ENCODE measurements around the gene PPP1R14C. TPM values are rescaled to one million over a fixed set of nuclear protein-coding genes. Genes with fewer than 3 reads are reported as not detected.

PPP1R14C gene
- total RNA-seq, 4 donors from 2014 or later = 2.1 to 2.9 TPM; not detected in 2

GRCh38 chr6:150266309-150266708, 123.5 kb downstream of the PPP1R14C start:
- Histone ChIP-seq H3K9me3 (no peaks in the 10 kb centered on the region), H3K4me1 (no peaks in the 10 kb centered on the region), H3K27ac (no peak overlapping the region), H3K4me3 (no peak overlapping the region), H3K27me3 (no peaks in the 10 kb centered on the region), H3K36me3 (no peaks in the 10 kb centered on the region)
- no peak for TF ChIP-seq POLR2A (IDR thresholded peaks at IDR 0.05)
- TF ChIP-seq CTCF (IDR thresholded peaks at IDR 0.05) = no peak
- intact Hi-C loops (cut with DNase I; ENCODE audit: low total_unique reads) = no loop called here
- DNase-seq = no peak

GRCh38 chr6:150266963-150267685, 124.3 kb downstream of the PPP1R14C start:
- no peak for DNase-seq
- Histone ChIP-seq H3K4me3 (no peak overlapping the region), H3K27me3 (no peaks in the 10 kb centered on the region), H3K4me1 (no peaks in the 10 kb centered on the region), H3K9me3 (no peaks in the 10 kb centered on the region), H3K27ac (no peak overlapping the region), H3K36me3 (no peaks in the 10 kb centered on the region)
- no peak for TF ChIP-seq POLR2A (IDR thresholded peaks at IDR 0.05)
- TF ChIP-seq CTCF (IDR thresholded peaks at IDR 0.05) = no peak
- intact Hi-C loops (cut with DNase I; ENCODE audit: low total_unique reads) = no loop called here

- intact Hi-C loops (cut with DNase I; ENCODE audit: low total_unique reads) = no loop called here
- H3K36me3 ChIP-seq = no peaks in the 10 kb centered on the region
- H3K9me3 ChIP-seq = no peaks in the 10 kb centered on the region
- TF ChIP-seq POLR2A (IDR thresholded peaks at IDR 0.05) = no peak
- no peak for TF ChIP-seq CTCF (IDR thresholded peaks at IDR 0.05)
- no peak overlapping the region for H3K4me3 ChIP-seq
- no peak for DNase-seq
- no peaks in the 10 kb centered on the region for H3K27me3 ChIP-seq
- no peak overlapping the region for H3K27ac ChIP-seq
- no peaks in the 10 kb centered on the region for H3K4me1 ChIP-seq
These were observed 125.1 kb downstream of the PPP1R14C start for GRCh38 chr6:150267686-150268561.

- Histone ChIP-seq H3K9me3 (no peaks in the 10 kb centered on the region), H3K4me1 (no peaks in the 10 kb centered on the region), H3K27me3 (no peaks in the 10 kb centered on the region), H3K36me3 (no peaks in the 10 kb centered on the region), H3K4me3 (no peak overlapping the region), H3K27ac (no peak overlapping the region)
- no peak for DNase-seq
- TF ChIP-seq CTCF (IDR thresholded peaks at IDR 0.05) (no peak), POLR2A (IDR thresholded peaks at IDR 0.05) (no peak)
- intact Hi-C loops (cut with DNase I; ENCODE audit: low total_unique reads) = no loop called here
These were observed 126.4 kb downstream of the PPP1R14C start for GRCh38 chr6:150269130-150269856.

Measured in uterus (tissue), 4 donors.